MCF 10A (cell line): ENCODE results near the gene MXD4. TPM values are rescaled to one million over a fixed set of nuclear protein-coding genes. Genes with fewer than 3 reads are reported as not detected.

Experiments used
- BruUV-seq: library from RNA; stranded (reverse); fragments of 400-500 nt; replicated peaks from 2 replicates; lab custom pipeline; 2021; lab: Mats Ljungman, UMichigan
- CTCF ChIA-PET: fragments of 300-600 bp; sonication (Branson Sonifier 250); formaldehyde crosslinking; extraction: SDS; loops from one replicate; lab custom pipeline; 2021; ENCODE audit warnings: antibody characterized with exemption, inconsistent platforms; lab: Yijun Ruan, JAX
- POLR2A ChIA-PET: fragments of 300-600, 350-650 bp; sonication (Branson Sonifier 250); formaldehyde crosslinking; extraction: SDS; loops from one replicate; lab custom pipeline; 2020; ENCODE audit warnings: antibody characterized with exemption, inconsistent platforms; lab: Yijun Ruan, JAX
- DNase-seq: peaks from one replicate; pipeline ENCODE4 v3.0.0-alpha.2; 2018; ENCODE audit not compliant: unreplicated experiment
- H3K27ac Mint-ChIP-seq: one replicate; pipeline ENCODE4 v1.8.0; 2022; ENCODE audit warnings: mild to moderate bottlenecking, low read depth, mixed read lengths; ENCODE audit not compliant: unreplicated experiment
- H3K27me3 Mint-ChIP-seq: one replicate; pipeline ENCODE4 v1.8.0; 2022; ENCODE audit warnings: mixed read lengths; ENCODE audit not compliant: insufficient read depth, unreplicated experiment
- H3K36me3 Mint-ChIP-seq: one replicate; pipeline ENCODE4 v1.8.0; 2022; ENCODE audit warnings: mild to moderate bottlenecking, moderate library complexity, mixed read lengths; ENCODE audit not compliant: insufficient read depth, unreplicated experiment
- H3K4me1 Mint-ChIP-seq: one replicate; pipeline ENCODE4 v1.8.0; 2022; ENCODE audit warnings: mixed read lengths; ENCODE audit not compliant: insufficient read depth, unreplicated experiment
- H3K4me3 Mint-ChIP-seq: one replicate; pipeline ENCODE4 v1.8.0; 2022; ENCODE audit warnings: mild to moderate bottlenecking, moderate library complexity, mixed read lengths; ENCODE audit not compliant: unreplicated experiment
- H3K9me3 Mint-ChIP-seq: one replicate; pipeline ENCODE4 v1.8.0; 2022; ENCODE audit warnings: mixed read lengths; ENCODE audit not compliant: unreplicated experiment
- CTCF ChIP-seq: fragments of 200-600 bp; IDR thresholded peaks from one replicate; pipeline ENCODE4 v1.8.0; 2022; ENCODE audit warnings: antibody characterized with exemption, mild to moderate bottlenecking; ENCODE audit not compliant: unreplicated experiment
- intact Hi-C: fragments of 100-400 bp; cut with micrococcal nuclease; formaldehyde crosslinking; loops from 2 replicates; pipeline ENCODE4 v1.14.1; 2022
- total RNA-seq: library from RNA; stranded (reverse); gene quantifications from 2 replicates; pipeline ENCODE4 v1.2.3, GENCODE V29; 2022

The MXD4 gene
- total RNA-seq, 1 experiment from 2014 or later = 50.2 TPM

GRCh38 chr4:2296631-2297601, 35.0 kb upstream of the MXD4 start:
- DNase-seq = no peak
- no peak for TF ChIP-seq CTCF
- CTCF ChIA-PET = no interaction called here
- Mint-ChIP-seq H3K36me3 (no peaks in the 10 kb centered on the region), H3K4me3 (no peak overlapping the region), H3K27me3 (peaks cover 18% of the 10 kb centered on the region), H3K27ac (no peak overlapping the region), H3K4me1 (no peaks in the 10 kb centered on the region), H3K9me3 (no peaks in the 10 kb centered on the region)
- POLR2A ChIA-PET = no interaction called here
- intact Hi-C loops = no loop called here
- no TSS peak for BruUV-seq

- no TSS peak for BruUV-seq
- intact Hi-C loops = no loop called here
- no peaks in the 10 kb centered on the region for H3K4me1 Mint-ChIP-seq
- H3K9me3 Mint-ChIP-seq = no peaks in the 10 kb centered on the region
- POLR2A ChIA-PET = no interaction called here
- H3K36me3 Mint-ChIP-seq = no peaks in the 10 kb centered on the region
- peaks cover 18% of the 10 kb centered on the region for H3K27me3 Mint-ChIP-seq
- H3K27ac Mint-ChIP-seq = no peak overlapping the region
- CTCF ChIA-PET = no interaction called here
- no peak for DNase-seq
- no peak overlapping the region for H3K4me3 Mint-ChIP-seq
- no peak for TF ChIP-seq CTCF
These were observed 34.1 kb upstream of the MXD4 start for GRCh38 chr4:2295900-2296442.

DNA sequence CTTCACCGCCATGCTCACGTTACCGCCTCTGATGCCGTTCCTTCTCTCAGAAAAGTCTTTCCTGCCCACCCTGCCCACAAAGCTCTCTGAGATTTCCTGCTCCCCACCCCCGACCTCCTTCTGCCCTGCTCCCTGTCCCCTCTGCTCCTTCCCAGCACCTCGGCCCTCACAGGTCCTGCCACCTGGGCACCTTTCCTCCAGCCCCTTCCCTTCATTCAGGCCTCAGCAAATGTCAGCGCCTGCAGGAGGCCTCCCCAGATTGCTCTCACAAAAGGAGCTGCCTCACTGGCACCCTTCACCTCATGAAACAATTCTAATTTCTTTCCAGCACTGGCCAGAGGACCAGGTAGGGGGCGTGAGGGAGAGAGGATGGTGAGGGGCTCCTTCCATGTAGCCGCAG, 33.6 kb upstream of the MXD4 start:
- CTCF ChIA-PET = no interaction called here
- no peak for TF ChIP-seq CTCF
- no peak overlapping the region for H3K4me3 Mint-ChIP-seq
- no peaks in the 10 kb centered on the region for H3K36me3 Mint-ChIP-seq
- H3K27ac Mint-ChIP-seq = no peak overlapping the region
- no peaks in the 10 kb centered on the region for H3K4me1 Mint-ChIP-seq
- BruUV-seq = no TSS peak
- intact Hi-C loops = no loop called here
- peaks cover 18% of the 10 kb centered on the region for H3K27me3 Mint-ChIP-seq
- no peak for DNase-seq
- H3K9me3 Mint-ChIP-seq = no peaks in the 10 kb centered on the region
- POLR2A ChIA-PET = no interaction called here

DNA sequence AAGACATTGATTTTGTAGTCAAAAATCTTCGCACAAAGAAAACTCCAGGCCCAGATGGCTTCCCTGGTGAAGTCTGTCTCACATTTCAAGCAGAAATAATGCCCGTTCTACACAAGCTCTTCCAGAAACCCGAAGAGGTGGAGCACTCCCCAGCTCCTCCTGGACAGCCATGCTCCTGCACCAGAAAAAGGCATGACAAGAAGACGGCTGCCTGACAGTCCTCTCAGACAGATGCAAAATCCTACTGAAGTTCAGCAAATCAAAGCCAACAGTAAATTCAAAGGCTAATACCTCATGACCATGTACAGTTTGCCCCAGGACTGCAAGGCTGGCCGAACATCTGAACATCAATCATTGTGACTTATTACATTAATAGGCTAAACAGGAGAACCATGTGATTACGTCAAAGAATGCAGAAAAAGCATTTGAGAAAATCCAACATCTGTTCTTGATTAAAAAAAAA, 30.8 kb upstream of the MXD4 start:
- no peak for DNase-seq
- TF ChIP-seq CTCF = no peak
- intact Hi-C loops = no loop called here
- BruUV-seq = no TSS peak
- H3K36me3 Mint-ChIP-seq = no peaks in the 10 kb centered on the region
- no peak overlapping the region for H3K27ac Mint-ChIP-seq
- H3K4me1 Mint-ChIP-seq = no peaks in the 10 kb centered on the region
- no peaks in the 10 kb centered on the region for H3K9me3 Mint-ChIP-seq
- CTCF ChIA-PET = no interaction called here
- POLR2A ChIA-PET = no interaction called here
- no peak overlapping the region for H3K4me3 Mint-ChIP-seq
- H3K27me3 Mint-ChIP-seq = peaks cover 7% of the 10 kb centered on the region
